Endodermal cell (in vitro differentiated cells): ENCODE measurements around the gene PCSK2. TPM values are rescaled to one million over a fixed set of nuclear protein-coding genes. Genes with fewer than 3 reads are reported as not detected.

Experiments used
- DNase-seq: peaks from one replicate; pipeline ENCODE4 v3.0.0-alpha.2; 2017
- H3K27ac ChIP-seq: 2 replicates; pipeline ENCODE4 v1.5.1; 2013; ENCODE audit warnings: mild to moderate bottlenecking, low read depth, low read length, moderate library complexity
- H3K27me3 ChIP-seq: 2 replicates; pipeline ENCODE4 v1.6.1; 2013; ENCODE audit warnings: mild to moderate bottlenecking, low read length, moderate library complexity; ENCODE audit not compliant: insufficient read depth, control insufficient read depth, poor library complexity, severe bottlenecking
- H3K36me3 ChIP-seq: 2 replicates; pipeline ENCODE4 v1.7.0; 2013; ENCODE audit warnings: mild to moderate bottlenecking, low read length, moderate library complexity; ENCODE audit not compliant: control insufficient read depth, insufficient read depth
- H3K4me1 ChIP-seq: one replicate; pipeline ENCODE4 v1.7.0; 2013; ENCODE audit warnings: low read length; ENCODE audit not compliant: control insufficient read depth, insufficient read depth
- H3K4me3 ChIP-seq: 2 replicates; pipeline ENCODE4 v1.5.1; 2013; ENCODE audit warnings: mild to moderate bottlenecking, low read length, moderate library complexity
- H3K9ac ChIP-seq: 2 replicates; pipeline ENCODE4 v1.6.1; 2013; ENCODE audit warnings: mild to moderate bottlenecking, low read length, moderate library complexity; ENCODE audit not compliant: poor library complexity, severe bottlenecking; ENCODE audit errors: extremely low read depth
- H3K9me3 ChIP-seq: 2 replicates; pipeline ENCODE4 v1.6.1; 2013; ENCODE audit warnings: mild to moderate bottlenecking, low read length, moderate library complexity; ENCODE audit not compliant: control insufficient read depth
- H3K27ac Mint-ChIP-seq: 2 replicates; pipeline ENCODE4 v1.8.0; 2020; ENCODE audit warnings: mixed read lengths
- H3K27me3 Mint-ChIP-seq: 2 replicates; pipeline ENCODE4 v1.8.0; 2021; ENCODE audit warnings: mild to moderate bottlenecking, mixed read lengths; ENCODE audit not compliant: insufficient read depth
- H3K36me3 Mint-ChIP-seq: 2 replicates; pipeline ENCODE4 v1.8.0; 2020; ENCODE audit warnings: low read depth, mixed read lengths
- H3K4me1 Mint-ChIP-seq: 2 replicates; pipeline ENCODE4 v1.8.0; 2020; ENCODE audit warnings: mixed read lengths
- H3K4me3 Mint-ChIP-seq: 2 replicates; pipeline ENCODE4 v1.8.0; 2020; ENCODE audit warnings: mild to moderate bottlenecking, moderate library complexity, mixed read lengths
- H3K9me3 Mint-ChIP-seq: 2 replicates; pipeline ENCODE4 v1.8.0; 2020; ENCODE audit warnings: mild to moderate bottlenecking, mixed read lengths
- CTCF ChIP-seq: fragments of 200-600 bp; sonication (generic); conservative IDR thresholded peaks from 2 replicates; pipeline ENCODE4 v1.5.0; 2021; ENCODE audit warnings: antibody characterized with exemption, mild to moderate bottlenecking
- WGBS, 2 experiments: methylation state at CpG; one replicate each; pipeline versions ENCODE4 v1.1.5 to v1.1.7; 2013; ENCODE audit warnings: missing lambda C conversion rate in 2 of 2, mixed read lengths in 1 of 2; ENCODE audit not compliant: insufficient coverage in 1 of 2, insufficient read length in 1 of 2; 5-methylcytosine and 5-hydroxymethylcytosine counted together
- total RNA-seq, 2 donors: library from RNA; stranded (reverse); fragmentation: NEBNext Ultra II Directional in 1 of 2; extraction: Animal tissue kit (Norgen Biotek cat#: 25700) in 1 of 2; gene quantifications; 2 replicates in 1 of 2; 3 replicates in 1 of 2; pipeline ENCODE4 v1.2.1, GENCODE V29; 2021

PCSK2 gene
- total RNA-seq, 2 donors from 2014 or later = 3.0 to 4.8 TPM

GRCh38 chr20:17403461-17403860 lies 176.6 kb downstream of the PCSK2 start:
- Mint-ChIP-seq H3K4me3 (no peak overlapping the region), H3K36me3 (no peaks in the 10 kb centered on the region), H3K27ac (no peak overlapping the region), H3K9me3 (no peaks in the 10 kb centered on the region), H3K27me3 (peaks cover 3% of the 10 kb centered on the region), H3K4me1 (peaks cover 6% of the 10 kb centered on the region)
- Histone ChIP-seq H3K4me1 (no peaks in the 10 kb centered on the region), H3K4me3 (no peak overlapping the region), H3K9me3 (no peaks in the 10 kb centered on the region), H3K36me3 (no peaks in the 10 kb centered on the region), H3K9ac (no peak overlapping the region), H3K27me3 (no peaks in the 10 kb centered on the region), H3K27ac (no peak overlapping the region)
- TF ChIP-seq CTCF = no peak
- DNase-seq = no peak
- WGBS, 2 experiments = 92 to 93% methylated on average over 4 of the region's 4 CpGs

GRCh38 chr20:17406051-17406590 lies 179.3 kb downstream of the PCSK2 start:
- Mint-ChIP-seq H3K4me3 (no peak overlapping the region), H3K4me1 (no peaks in the 10 kb centered on the region), H3K36me3 (no peaks in the 10 kb centered on the region), H3K9me3 (no peaks in the 10 kb centered on the region), H3K27ac (peak overlapping the region; percentile 13), H3K27me3 (peaks cover 3% of the 10 kb centered on the region)
- DNase-seq = no peak
- Histone ChIP-seq H3K4me3 (no peak overlapping the region), H3K9ac (no peak overlapping the region), H3K4me1 (no peaks in the 10 kb centered on the region), H3K9me3 (no peaks in the 10 kb centered on the region), H3K27ac (no peak overlapping the region), H3K36me3 (no peaks in the 10 kb centered on the region), H3K27me3 (no peaks in the 10 kb centered on the region)
- no peak for TF ChIP-seq CTCF
- WGBS, 2 experiments = 86 to 93% methylated on average over 3 of the region's 3 CpGs

GRCh38 chr20:17407550-17407949 lies 180.7 kb downstream of the PCSK2 start:
- Histone ChIP-seq H3K27ac (no peak overlapping the region), H3K9ac (no peak overlapping the region), H3K4me3 (no peak overlapping the region), H3K4me1 (no peaks in the 10 kb centered on the region), H3K36me3 (no peaks in the 10 kb centered on the region), H3K27me3 (no peaks in the 10 kb centered on the region), H3K9me3 (no peaks in the 10 kb centered on the region)
- no peak for TF ChIP-seq CTCF
- peaks cover 9% of the 10 kb centered on the region for H3K27me3 Mint-ChIP-seq
- H3K27ac Mint-ChIP-seq = no peak overlapping the region
- no peak for DNase-seq
- no peaks in the 10 kb centered on the region for H3K9me3 Mint-ChIP-seq
- 92 to 96% methylated on average over 5 of the region's 5 CpGs for WGBS, 2 experiments
- no peaks in the 10 kb centered on the region for H3K4me1 Mint-ChIP-seq
- no peaks in the 10 kb centered on the region for H3K36me3 Mint-ChIP-seq
- no peak overlapping the region for H3K4me3 Mint-ChIP-seq
